Stimulated activated CD4-positive, alpha-beta T cell treated with anti-CD3 and anti-CD28 coated beads, TNF-alpha, amount 100 ng/mL, for 1 hour (primary cell): ENCODE results near the gene EFCAB10.
A peak's percentile ranks its signal among the peaks of the same experiment; 100 is the strongest.
"Not testable (repeated sequence)": the region's sequence is repeated elsewhere in the genome, so short reads cannot be mapped to it uniquely, and the experiment has no call there.

Experiments
- DNase-seq, 3 donors: peaks; one replicate each; pipeline ENCODE4 v3.0.0-alpha.2; 2020; ENCODE audit warnings: low read depth in 3 of 3, low spot score in 1 of 3

EFCAB10 gene

GRCh38 chr7:105531792-105532671 lies 49.3 kb downstream of the EFCAB10 start, which contains the start of gene RINT1:
Gene RINT1 (plus strand): TSS chr7:105532201. CDS start chr7:105532316, 115 bp downstream.
- peak; percentile 71 to 84 (median 81) for DNase-seq

GRCh38 chr7:105530546-105530945 lies 50.7 kb downstream of the EFCAB10 start:
- DNase-seq = no peak

DNA sequence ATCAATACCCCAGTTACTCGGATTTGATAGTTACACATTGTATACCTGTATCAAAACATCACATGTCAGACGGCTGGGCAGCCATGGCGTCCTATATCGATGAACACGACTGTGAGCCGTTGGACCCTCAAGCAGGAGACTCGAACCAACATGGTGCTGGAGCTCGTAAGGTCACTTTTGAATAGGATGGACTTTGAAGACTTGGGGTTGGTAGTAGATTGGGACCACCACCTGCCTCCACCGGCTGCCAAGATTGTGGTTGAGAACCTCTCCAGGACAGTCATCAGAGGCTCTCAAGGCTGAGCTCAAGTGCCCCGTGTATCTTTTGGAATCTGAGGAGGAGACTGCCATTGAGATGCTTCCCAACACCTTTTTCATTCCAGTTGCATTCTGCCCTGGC lies 51.2 kb downstream of the EFCAB10 start:
- DNase-seq = no peak

DNA sequence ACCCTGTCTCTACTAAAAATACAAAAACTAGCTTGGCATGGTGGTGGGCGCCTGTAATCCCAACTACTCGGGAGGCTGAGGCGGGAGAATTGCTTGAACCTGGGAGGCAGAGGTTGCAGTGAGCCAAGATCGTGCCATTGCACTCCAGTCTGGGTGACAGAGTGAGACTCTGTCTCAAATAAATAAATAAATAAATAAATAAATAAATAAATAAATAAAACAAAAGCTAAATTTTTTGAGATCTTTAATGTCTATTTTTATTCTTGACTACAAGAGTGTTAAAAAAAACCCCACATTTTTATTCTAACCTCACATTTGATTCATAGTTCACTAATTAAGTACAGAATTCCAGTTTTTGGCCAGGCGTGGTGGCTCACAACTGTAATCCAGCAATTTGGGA lies 53.6 kb downstream of the EFCAB10 start:
- DNase-seq = not testable (repeated sequence)

- no peak for DNase-seq
These were observed 56.5 kb downstream of the EFCAB10 start for GRCh38 chr7:105524840-105525239.

DNA sequence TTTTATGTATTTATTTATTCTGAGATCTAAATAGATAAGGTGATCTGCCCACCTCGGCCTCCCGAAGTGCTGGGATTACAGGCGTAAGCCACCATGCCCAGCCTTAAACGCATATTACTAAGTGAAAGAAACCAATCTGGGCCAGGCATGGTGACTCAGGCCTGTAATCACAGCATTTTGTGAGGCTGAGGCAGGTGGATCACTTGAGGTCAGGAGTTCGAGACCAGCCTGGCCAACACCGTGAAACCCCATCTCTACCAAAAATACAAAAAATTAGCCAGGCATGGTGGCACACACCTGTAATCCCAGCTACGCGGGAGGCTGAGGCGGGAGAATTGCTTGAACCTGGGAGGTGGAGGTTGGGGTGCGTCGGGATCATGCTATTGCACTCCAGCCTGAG lies 56.9 kb downstream of the EFCAB10 start:
- DNase-seq = not testable (repeated sequence)

GRCh38 chr7:105521717-105522463 lies 59.4 kb downstream of the EFCAB10 start, which contains the start of gene PUS7:
Gene PUS7 (minus strand): TSS chr7:105522271. CDS start chr7:105508512, 13,759 bp downstream.
- peak; percentile 35 to 77 (median 61) for DNase-seq

- peak in 1 of 3 donors; percentile 34 for DNase-seq
These were observed 60.1 kb downstream of the EFCAB10 start for GRCh38 chr7:105521027-105521716.

DNA sequence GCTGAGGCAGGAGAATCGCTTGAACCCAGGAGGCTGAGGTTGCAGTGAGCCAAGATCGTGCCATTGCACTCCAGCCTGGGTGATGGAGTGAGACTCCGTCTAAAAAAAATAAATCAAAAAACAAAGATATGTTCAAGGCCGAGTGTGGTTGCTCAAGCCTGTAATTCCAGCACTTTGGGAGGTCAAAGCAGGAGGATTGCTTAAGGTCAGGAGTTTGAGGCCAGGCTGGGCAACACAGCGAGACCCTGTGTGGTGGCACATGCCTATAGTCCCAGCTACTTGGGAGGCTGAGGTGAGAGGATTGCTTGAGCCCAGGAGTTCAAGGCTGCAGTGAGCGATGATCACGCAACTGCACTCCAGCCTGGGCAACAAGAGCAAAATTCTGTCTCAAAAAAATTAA lies 60.7 kb downstream of the EFCAB10 start:
- DNase-seq = not testable (repeated sequence)

DNA sequence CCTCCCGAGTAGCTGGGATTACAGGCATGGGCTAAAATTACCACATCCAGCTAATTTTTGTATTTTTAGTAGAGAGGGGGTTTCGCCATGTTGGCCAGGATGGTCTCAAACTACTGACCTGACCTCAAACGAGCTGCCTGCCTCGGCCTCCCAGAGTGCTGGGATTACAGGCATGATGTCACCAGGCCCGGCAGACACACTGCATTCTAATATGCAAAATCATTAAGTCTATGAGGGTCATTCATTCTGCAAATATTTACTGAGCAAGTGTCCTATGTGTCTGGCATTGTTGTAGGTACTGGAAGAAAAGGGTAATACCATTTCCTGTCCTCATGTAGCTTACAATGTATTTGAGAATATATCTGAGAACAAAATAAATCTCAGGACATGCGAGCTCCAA lies 61.9 kb downstream of the EFCAB10 start:
- DNase-seq = no peak

- not testable (repeated sequence) for DNase-seq
These were observed 65.7 kb downstream of the EFCAB10 start for GRCh38 chr7:105515610-105516009.
